GM19023 (cell line): ENCODE data around the gene OVOL1.

Experiments
- ATAC-seq: cut with Tn5 transposase; IDR thresholded peaks from one replicate; pipeline ENCODE4 v1.9.1; 2021; ENCODE audit warnings: mild to moderate bottlenecking, moderate library complexity; ENCODE audit not compliant: unreplicated experiment

Gene OVOL1

GRCh38 chr11:65790902-65791650 lies 4.2 kb downstream of the OVOL1 start:
- ATAC-seq = no peak

- ATAC-seq = no peak
Measured at GRCh38 chr11:65791719-65792213, 4.9 kb downstream of the OVOL1 start.

- no peak for ATAC-seq
Measured at GRCh38 chr11:65792456-65792855, 5.6 kb downstream of the OVOL1 start.

GRCh38 chr11:65793144-65793581 lies 6.3 kb downstream of the OVOL1 start:
- ATAC-seq = no peak

- ATAC-seq = no peak
Measured at GRCh38 chr11:65793625-65794400, 7.0 kb downstream of the OVOL1 start.

DNA sequence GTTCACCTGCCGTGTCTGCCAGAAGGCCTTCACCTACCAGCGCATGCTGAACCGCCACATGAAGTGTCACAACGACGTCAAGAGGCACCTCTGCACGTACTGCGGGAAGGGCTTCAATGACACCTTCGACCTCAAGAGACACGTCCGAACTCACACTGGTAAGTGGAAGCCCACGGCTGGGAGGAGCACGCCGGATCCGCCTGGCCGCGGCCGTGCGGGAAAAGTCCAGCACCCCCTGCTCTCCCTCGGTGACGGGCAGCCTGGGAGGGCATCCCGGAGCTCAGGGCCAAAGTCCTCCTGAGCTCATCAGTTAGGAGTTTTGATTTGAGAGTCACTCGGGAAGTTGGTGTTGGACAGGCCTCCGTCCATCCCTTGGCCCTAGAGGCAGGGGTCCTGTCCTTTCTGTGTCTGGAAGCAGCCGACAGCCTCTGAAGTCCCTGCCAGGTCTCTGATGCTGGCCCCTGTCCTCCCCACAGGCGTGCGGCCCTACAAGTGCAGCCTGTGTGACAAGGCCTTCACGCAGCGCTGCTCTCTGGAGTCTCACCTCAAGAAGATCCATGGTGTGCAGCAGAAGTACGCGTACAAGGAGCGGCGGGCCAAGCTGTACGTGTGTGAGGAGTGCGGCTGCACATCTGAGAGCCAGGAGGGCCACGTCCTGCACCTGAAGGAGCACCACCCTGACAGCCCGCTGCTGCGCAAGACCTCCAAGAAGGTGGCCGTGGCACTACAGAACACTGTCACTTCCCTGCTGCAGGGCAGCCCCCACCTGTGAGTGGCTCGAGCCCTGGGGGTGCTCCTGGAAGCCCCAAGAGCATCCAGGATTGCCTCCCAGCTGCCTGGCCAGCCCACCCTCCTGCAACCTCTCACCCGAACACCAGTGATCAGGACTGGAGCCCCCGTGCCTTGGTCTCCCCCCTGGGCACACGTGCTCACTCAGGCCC lies 8.0 kb downstream of the OVOL1 start:
- no peak for ATAC-seq

DNA sequence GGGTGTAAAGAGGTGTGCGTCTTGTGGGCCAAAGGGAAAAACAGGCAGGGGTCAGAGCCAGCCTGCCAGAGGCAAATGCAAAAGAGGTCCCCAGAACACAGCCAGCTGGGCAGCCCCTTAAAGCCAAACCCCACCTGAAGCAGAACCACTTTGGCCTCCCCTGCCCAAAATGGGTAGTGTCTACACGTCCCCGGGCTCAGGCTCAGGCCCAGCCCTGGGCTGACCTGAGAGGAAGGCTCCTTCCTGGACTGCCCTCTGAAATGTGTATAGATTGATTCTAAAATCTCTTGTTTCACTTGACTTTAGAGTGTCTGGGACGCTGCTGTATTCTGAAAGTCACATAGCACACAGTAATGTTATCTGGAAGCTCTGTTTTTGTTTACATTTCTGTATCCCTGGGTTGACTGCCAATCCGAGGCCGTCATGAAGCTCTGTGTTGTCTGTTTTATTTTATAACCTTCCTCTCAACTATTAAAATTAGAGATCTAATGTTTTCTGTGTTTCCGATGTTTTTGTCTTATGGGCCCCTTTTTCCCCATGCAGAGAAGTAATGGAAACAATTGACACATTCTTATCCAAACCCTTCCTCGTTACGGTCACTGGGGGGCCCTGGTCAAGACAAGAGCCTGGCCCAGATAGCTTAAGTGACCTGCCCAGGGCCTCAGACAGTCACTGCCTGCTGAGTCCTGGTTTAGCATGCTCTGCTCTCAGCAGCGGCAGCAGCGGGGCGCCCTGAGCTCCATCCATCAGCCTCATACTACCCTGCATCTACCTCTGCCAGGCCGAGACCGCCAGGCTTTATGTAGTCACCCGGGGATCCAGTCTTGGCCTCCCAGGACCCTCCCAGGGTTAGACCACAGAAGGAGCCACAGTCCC lies 10.1 kb downstream of the OVOL1 start:
- ATAC-seq = no peak

- ATAC-seq = no peak
Measured at GRCh38 chr11:65797711-65798110, 10.8 kb downstream of the OVOL1 start.

DNA sequence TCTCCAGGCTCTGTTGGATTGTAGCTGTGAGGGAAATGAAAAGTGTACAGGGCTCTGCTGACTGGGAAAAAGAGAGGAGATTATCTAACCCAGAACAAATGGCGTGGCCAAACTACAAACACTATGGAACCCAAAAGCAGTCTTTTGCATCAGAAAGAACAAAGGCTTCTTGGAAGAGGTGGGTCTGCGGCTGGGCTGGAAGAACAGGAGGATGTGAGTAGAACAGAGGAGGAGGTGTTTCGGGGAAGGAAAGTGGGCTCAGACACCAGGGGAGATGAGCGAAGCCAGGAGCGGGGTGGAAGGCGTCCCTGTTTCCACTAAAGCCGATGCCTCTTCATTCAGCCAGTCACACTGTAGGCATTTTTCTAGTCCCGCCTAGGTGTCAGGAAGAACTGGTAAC lies 12.0 kb downstream of the OVOL1 start:
- no peak for ATAC-seq

- ATAC-seq = no peak
Measured at GRCh38 chr11:65801153-65801987, 14.5 kb downstream of the OVOL1 start.

DNA sequence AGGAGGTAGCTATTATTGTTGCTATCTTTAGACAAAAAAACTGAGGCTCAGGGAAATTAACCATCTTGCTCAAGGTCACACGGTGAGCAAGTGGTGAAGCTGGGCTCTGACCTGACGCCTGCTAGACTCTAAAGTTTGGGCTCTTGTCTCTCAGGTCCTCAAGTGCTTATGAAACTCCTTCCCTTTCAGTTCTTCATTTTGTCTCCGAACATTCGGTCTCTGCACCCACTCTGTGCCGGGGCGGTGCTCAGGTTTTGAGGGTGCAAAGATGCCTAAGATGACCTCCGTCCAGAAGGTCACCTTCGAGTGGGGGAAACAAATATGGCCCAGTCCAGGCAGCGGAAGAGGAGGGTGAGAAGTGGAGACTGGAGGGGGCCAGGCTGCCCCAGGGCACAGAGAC lies 16.0 kb downstream of the OVOL1 start:
- ATAC-seq = peak; percentile 82

- no peak for ATAC-seq
Measured at GRCh38 chr11:65803797-65804492, 17.1 kb downstream of the OVOL1 start.

GRCh38 chr11:65806979-65807378 lies 20.1 kb downstream of the OVOL1 start:
- ATAC-seq = no peak

DNA sequence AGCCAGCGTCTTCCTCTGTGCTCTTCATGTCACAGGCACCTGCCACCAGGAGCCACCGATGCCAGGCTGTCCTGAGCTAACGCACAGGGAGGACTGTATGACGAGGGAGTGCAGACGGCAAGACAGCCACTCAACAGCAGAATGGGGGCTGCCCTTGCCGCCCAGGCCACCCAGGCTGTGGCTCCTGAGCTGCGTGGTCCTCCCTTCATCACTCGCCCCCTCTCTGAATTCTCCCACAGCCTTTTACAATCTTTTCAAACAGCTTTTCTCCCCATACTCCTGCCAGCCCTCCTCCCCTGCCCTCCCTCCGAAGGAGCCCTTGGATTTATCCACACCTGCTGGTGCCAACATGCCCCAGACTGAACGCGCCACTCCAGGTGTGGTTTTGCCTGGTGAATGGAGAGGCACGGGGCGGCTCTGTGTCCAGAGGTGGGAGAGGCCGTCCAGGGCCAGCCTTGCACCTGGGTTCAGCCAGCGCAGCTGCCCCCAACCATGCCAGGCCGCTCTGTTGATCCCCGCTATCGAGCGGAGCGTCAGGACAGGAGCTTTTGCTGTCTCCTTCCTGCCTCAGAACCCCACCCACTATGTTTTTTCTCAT lies 22.0 kb downstream of the OVOL1 start:
- ATAC-seq = no peak

DNA sequence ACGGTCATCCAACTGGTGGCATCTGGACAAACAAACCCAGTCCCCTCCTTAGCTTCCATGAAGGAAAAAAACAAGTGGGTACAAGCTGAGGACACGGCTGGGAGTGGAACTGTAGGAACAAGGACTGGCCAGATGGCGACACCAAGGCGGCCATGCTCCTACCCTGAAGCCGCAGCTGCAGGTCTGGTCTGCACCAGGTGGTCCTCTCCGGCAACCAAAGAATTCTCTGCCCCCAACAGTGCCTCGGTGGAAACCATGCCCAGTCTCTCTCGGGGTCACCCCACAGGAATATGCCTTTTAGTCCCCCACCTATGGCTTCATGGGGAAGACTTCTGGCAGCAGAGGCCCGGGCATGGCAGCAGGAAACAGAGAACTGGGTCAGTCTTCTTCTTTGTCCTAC lies 22.6 kb downstream of the OVOL1 start:
- no peak for ATAC-seq

- no peak for ATAC-seq
Measured at GRCh38 chr11:65810046-65810868, 23.4 kb downstream of the OVOL1 start.

DNA sequence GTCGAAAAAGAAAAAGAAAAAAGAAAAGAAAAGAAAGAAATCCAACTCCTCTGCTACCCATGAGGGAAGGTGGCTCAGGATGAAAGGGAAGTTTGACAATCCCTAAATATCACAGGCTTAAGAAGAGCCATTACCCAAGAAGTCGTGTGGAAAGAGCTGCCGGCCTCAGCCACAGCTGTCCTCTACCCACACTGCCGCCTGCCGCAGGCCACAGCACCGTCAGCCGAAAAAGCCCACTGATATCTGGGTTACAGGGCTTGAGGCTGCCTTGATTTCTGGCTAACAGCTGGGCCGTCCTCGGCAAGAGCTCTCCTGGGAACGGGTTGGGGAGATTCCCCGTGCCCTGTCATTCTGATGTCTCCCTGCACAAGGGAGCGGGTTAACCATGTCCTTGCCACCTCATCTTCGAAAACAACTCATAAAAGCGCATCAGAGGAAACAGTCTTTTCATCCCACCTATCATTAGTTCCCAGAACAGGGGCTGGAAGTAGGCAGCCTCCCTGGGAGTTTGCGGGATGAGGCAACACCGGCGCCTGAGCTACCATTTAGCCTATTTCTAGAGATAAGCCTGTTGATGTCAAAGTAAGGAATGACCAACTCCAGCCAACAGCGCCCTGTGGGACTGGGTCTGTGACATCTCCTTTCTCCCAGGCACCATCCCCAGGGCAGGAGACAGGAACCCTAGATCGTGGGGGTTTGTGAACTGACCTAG lies 25.1 kb downstream of the OVOL1 start:
- ATAC-seq = no peak
